Tibial artery (tissue), 4 donors: Measurements from ENCODE around the gene SLC1A4.

ENCODE experiments used
- DNase-seq, 2 donors: peaks; one replicate each; pipeline ENCODE4 v3.0.0-alpha.2; 2019
- H3K27ac ChIP-seq, 2 donors: fragments of 200-600 bp; sonication (generic) in 1 of 2; 1 replicate in 1 of 2; 2 replicates in 1 of 2; pipeline ENCODE4 v1.5.1; 2018 to 2019; ENCODE audit warnings: mild to moderate bottlenecking in 1 of 2
- H3K27me3 ChIP-seq, 2 donors: fragments of 200-600 bp; sonication (generic) in 1 of 2; one replicate each; pipeline versions ENCODE4 v1.5.1 to v1.6.0; 2016 to 2019
- H3K36me3 ChIP-seq, 3 donors: fragments of 200-600 bp; sonication (generic) in 2 of 3; one replicate each; pipeline ENCODE4 v1.5.1; 2016 to 2019; ENCODE audit warnings: mild to moderate bottlenecking in 2 of 3
- H3K4me1 ChIP-seq, 4 donors: fragments of 200-600 bp; sonication (generic) in 2 of 4; 1 replicate in 3 of 4; 2 replicates in 1 of 4; pipeline ENCODE4 v1.5.1; 2016 to 2019
- H3K4me3 ChIP-seq, 2 donors: fragments of 200-600 bp; sonication (generic) in 1 of 2; 1 replicate in 1 of 2; 2 replicates in 1 of 2; pipeline ENCODE4 v1.5.1; 2018 to 2019; ENCODE audit warnings: mild to moderate bottlenecking in 2 of 2
- H3K9me3 ChIP-seq, 3 donors: fragments of 200-600 bp; sonication (generic) in 1 of 3; one replicate each; pipeline ENCODE4 v1.5.1; 2016 to 2019
- CTCF ChIP-seq, 2 experiments: fragments of 200-600 bp in 1 of 2; fragments of 450-650 bp in 1 of 2; IDR thresholded peaks; one replicate each; pipeline ENCODE4 v1.5.1; 2017 to 2019; ENCODE audit warnings: antibody characterized with exemption in 2 of 2, mild to moderate bottlenecking in 1 of 2, moderate library complexity in 1 of 2
- intact Hi-C: fragments of 100-400 bp; cut with DNase I; formaldehyde crosslinking; loops from one replicate; pipeline ENCODE4 v1.15.0; 2023; ENCODE audit warnings: low total_unique reads

Gene SLC1A4

GRCh38 chr2:64982932-64983331, 6.3 kb upstream of the SLC1A4 start:
- Histone ChIP-seq H3K27ac (no peak overlapping the region), H3K36me3 (no peaks in the 10 kb centered on the region), H3K27me3 (no peaks in the 10 kb centered on the region), H3K9me3 (no peaks in the 10 kb centered on the region), H3K4me3 (no peak overlapping the region), H3K4me1 (peaks cover 0 to 14% (median 8%) of the 10 kb centered on the region in 4 donors)
- TF ChIP-seq CTCF (IDR thresholded peaks at IDR 0.05): no peak
- DNase-seq: no peak
- intact Hi-C loops: no loop called here

- Histone ChIP-seq H3K9me3 (no peaks in the 10 kb centered on the region), H3K4me1 (peaks cover 0 to 24% (median 11%) of the 10 kb centered on the region in 4 donors), H3K4me3 (no peak overlapping the region), H3K27ac (no peak overlapping the region), H3K36me3 (no peaks in the 10 kb centered on the region), H3K27me3 (no peaks in the 10 kb centered on the region)
- no peak for TF ChIP-seq CTCF (IDR thresholded peaks at IDR 0.05)
- intact Hi-C loops: no loop called here
- no peak for DNase-seq
These were observed 3.8 kb upstream of the SLC1A4 start for GRCh38 chr2:64985447-64985846.

- intact Hi-C loops: no loop called here
- H3K9me3 ChIP-seq: no peaks in the 10 kb centered on the region
- no peaks in the 10 kb centered on the region for H3K27me3 ChIP-seq
- DNase-seq: no peak
- peak overlapping the region; percentile 75 to 90 for H3K4me3 ChIP-seq
- H3K36me3 ChIP-seq: no peaks in the 10 kb centered on the region
- peak overlapping the region; percentile 94 to 96 for H3K27ac ChIP-seq
- peaks cover 0 to 35% (median 26%) of the 10 kb centered on the region in 4 donors for H3K4me1 ChIP-seq
- TF ChIP-seq CTCF (IDR thresholded peaks at IDR 0.05): no peak
These were observed 1.9 kb upstream of the SLC1A4 start for GRCh38 chr2:64987001-64987955.

GRCh38 chr2:64987956-64988419, 1.2 kb upstream of the SLC1A4 start:
- peak overlapping the region; percentile 94 to 96 for H3K27ac ChIP-seq
- H3K27me3 ChIP-seq: no peaks in the 10 kb centered on the region
- H3K36me3 ChIP-seq: no peaks in the 10 kb centered on the region
- no peak for TF ChIP-seq CTCF (IDR thresholded peaks at IDR 0.05)
- peaks cover 0 to 42% (median 30%) of the 10 kb centered on the region in 4 donors for H3K4me1 ChIP-seq
- peak overlapping the region; percentile 75 to 90 for H3K4me3 ChIP-seq
- intact Hi-C loops: no loop called here
- no peak for DNase-seq
- H3K9me3 ChIP-seq: no peaks in the 10 kb centered on the region

GRCh38 chr2:64988420-64989125, 626 bp upstream of the SLC1A4 start:
- peak; percentile 69 to 79 for DNase-seq
- no peaks in the 10 kb centered on the region for H3K36me3 ChIP-seq
- intact Hi-C loops: no loop called here
- H3K4me3 ChIP-seq: peak overlapping the region; percentile 75 to 90
- H3K27ac ChIP-seq: peak overlapping the region; percentile 94 to 96
- H3K27me3 ChIP-seq: no peaks in the 10 kb centered on the region
- TF ChIP-seq CTCF (IDR thresholded peaks at IDR 0.05): peak; percentile 51 to 58
- H3K4me1 ChIP-seq: peaks cover 0 to 48% (median 31%) of the 10 kb centered on the region in 4 donors
- no peaks in the 10 kb centered on the region for H3K9me3 ChIP-seq
